ENCODE measurements around the gene ACLY. TPM values are rescaled to one million over a fixed set of nuclear protein-coding genes. Genes with fewer than 3 reads are reported as not detected.

ACLY gene
- total and polyA plus RNA-seq, 3 experiments from 2014 or later, result 70.6 to 189 (median 188) TPM

- peaks cover 0 to 17% (median 0%) of the 10 kb centered on the region in 3 donors for H3K36me3 Mint-ChIP-seq
- Histone ChIP-seq H3K4me3 (ENCODE audit: low read length) (no peak overlapping the region), H3K9me3 (ENCODE audit: low read length) (no peaks in the 10 kb centered on the region), H3K4me1 (ENCODE audit: insufficient read depth, low read length) (peaks cover 15% of the 10 kb centered on the region), H3K36me3 (ENCODE audit: insufficient read depth, low read length) (no peaks in the 10 kb centered on the region), H3K27ac (ENCODE audit: low read depth, low read length) (peak overlapping the region; percentile 28), H3K27me3 (ENCODE audit: insufficient read depth, low read length, poor library complexity, severe bottlenecking) (no peaks in the 10 kb centered on the region)
- peak overlapping the region in 2 of 8 donors; percentile 43 to 75 for H3K27ac Mint-ChIP-seq
- H3K4me3 Mint-ChIP-seq, result peak overlapping the region in 6 of 7 donors; percentile 84 to 94 (median 88)
- POLR2A ChIA-PET, result interaction anchor here (0.7 to 1.2 kb wide), 2 partner anchors 8 to 409 kb away, joined by 3 to 10 read pairs; no protein-coding TSS in a partner anchor
- no peaks in the 10 kb centered on the region for H3K9me3 Mint-ChIP-seq
- H3K27me3 Mint-ChIP-seq, result no peaks in the 10 kb centered on the region
- DNase-seq, result no peak
- CTCF ChIA-PET, result interaction anchor here (2.6 kb wide), 1 partner anchor 10 kb away, joined by 8 read pairs; the partner anchor contains the start of gene ODAD4
- peaks cover 21 to 34% (median 22%) of the 10 kb centered on the region in 3 donors for H3K4me1 Mint-ChIP-seq
These were observed 1.3 kb upstream of the ACLY start for GRCh38 chr17:41919840-41920579.

GRCh38 chr17:41919165-41919817 lies 540 bp upstream of the ACLY start:
- peak overlapping the region; percentile 86 to 97 (median 91) for H3K4me3 Mint-ChIP-seq
- H3K27me3 Mint-ChIP-seq, result no peaks in the 10 kb centered on the region
- H3K27ac ChIP-seq (ENCODE audit: low read depth, low read length), result peak overlapping the region; percentile 28
- H3K4me1 Mint-ChIP-seq, result peaks cover 27 to 41% (median 30%) of the 10 kb centered on the region in 3 donors
- no peaks in the 10 kb centered on the region for H3K27me3 ChIP-seq (ENCODE audit: insufficient read depth, low read length, poor library complexity, severe bottlenecking)
- peak overlapping the region in 3 of 8 donors; percentile 80 to 91 (median 88) for H3K27ac Mint-ChIP-seq
- no peak for DNase-seq
- peak overlapping the region; percentile 90 for H3K4me3 ChIP-seq (ENCODE audit: low read length)
- H3K4me1 ChIP-seq (ENCODE audit: insufficient read depth, low read length), result peaks cover 15% of the 10 kb centered on the region
- POLR2A ChIA-PET, result interaction anchor here (0.9 to 2.3 kb wide), 5 partner anchors 9 to 98 kb away, joined by 3 to 15 read pairs (median 10); partner anchors contain the start of genes CNP, DNAJC7, KLHL11 and ODAD4
- no peaks in the 10 kb centered on the region for H3K9me3 ChIP-seq (ENCODE audit: low read length)
- CTCF ChIA-PET, result interaction anchor here (2.6 kb wide), 1 partner anchor 11 kb away, joined by 8 read pairs; the partner anchor contains the start of gene ODAD4
- no peaks in the 10 kb centered on the region for H3K36me3 ChIP-seq (ENCODE audit: insufficient read depth, low read length)
- peaks cover 0 to 23% (median 0%) of the 10 kb centered on the region in 3 donors for H3K36me3 Mint-ChIP-seq
- H3K9me3 Mint-ChIP-seq, result no peaks in the 10 kb centered on the region

- H3K27me3 Mint-ChIP-seq, result no peaks in the 10 kb centered on the region
- CTCF ChIA-PET, result interaction anchor here (1.4 to 2.6 kb wide), 2 partner anchors 12 to 49 kb away, joined by 3 to 8 read pairs; partner anchors contain the start of genes CNP and ODAD4
- peak overlapping the region; percentile 86 to 97 (median 91) for H3K4me3 Mint-ChIP-seq
- DNase-seq, result peak; percentile 25 to 57 (median 42)
- H3K27ac Mint-ChIP-seq, result peak overlapping the region in 7 of 8 donors; percentile 50 to 82 (median 80)
- peaks cover 37 to 55% (median 37%) of the 10 kb centered on the region in 3 donors for H3K4me1 Mint-ChIP-seq
- H3K36me3 Mint-ChIP-seq, result peaks cover 0 to 37% (median 1%) of the 10 kb centered on the region in 3 donors
- no peaks in the 10 kb centered on the region for H3K27me3 ChIP-seq (ENCODE audit: insufficient read depth, low read length, poor library complexity, severe bottlenecking)
- no peaks in the 10 kb centered on the region for H3K9me3 ChIP-seq (ENCODE audit: low read length)
- H3K9me3 Mint-ChIP-seq, result no peaks in the 10 kb centered on the region
- POLR2A ChIA-PET, result interaction anchor here (0.7 to 2.3 kb wide), 5 partner anchors 13 to 102 kb away, joined by 3 to 15 read pairs (median 10); partner anchors contain the start of genes CNP, KLHL11, NKIRAS2 and ODAD4
- H3K4me3 ChIP-seq (ENCODE audit: low read length), result peak overlapping the region; percentile 90
- H3K27ac ChIP-seq (ENCODE audit: low read depth, low read length), result peak overlapping the region; percentile 79
- peaks cover 8% of the 10 kb centered on the region for H3K36me3 ChIP-seq (ENCODE audit: insufficient read depth, low read length)
- peaks cover 15% of the 10 kb centered on the region for H3K4me1 ChIP-seq (ENCODE audit: insufficient read depth, low read length)
These were observed 955 bp downstream of the ACLY start for GRCh38 chr17:41917679-41918313.

GRCh38 chr17:41917192-41917591 lies 1.6 kb downstream of the ACLY start:
- H3K9me3 ChIP-seq (ENCODE audit: low read length), result no peaks in the 10 kb centered on the region
- peak overlapping the region in 6 of 8 donors; percentile 14 to 80 (median 78) for H3K27ac Mint-ChIP-seq
- H3K27ac ChIP-seq (ENCODE audit: low read depth, low read length), result no peak overlapping the region
- H3K4me1 Mint-ChIP-seq, result peaks cover 37 to 59% (median 42%) of the 10 kb centered on the region in 3 donors
- H3K4me1 ChIP-seq (ENCODE audit: insufficient read depth, low read length), result peaks cover 15% of the 10 kb centered on the region
- H3K27me3 ChIP-seq (ENCODE audit: insufficient read depth, low read length, poor library complexity, severe bottlenecking), result no peaks in the 10 kb centered on the region
- peaks cover 14% of the 10 kb centered on the region for H3K36me3 ChIP-seq (ENCODE audit: insufficient read depth, low read length)
- ChIA-PET CTCF (interaction anchor here (1.4 to 2.6 kb wide), 2 partner anchors 13 to 49 kb away, joined by 3 to 8 read pairs; partner anchors contain the start of genes CNP and ODAD4), POLR2A (interaction anchor here (1.2 to 2.3 kb wide), 2 partner anchors 13 to 103 kb away, joined by 3 to 15 read pairs; partner anchors contain the start of genes NKIRAS2 and ODAD4)
- peaks cover 0 to 43% (median 3%) of the 10 kb centered on the region in 3 donors for H3K36me3 Mint-ChIP-seq
- no peak for DNase-seq
- H3K4me3 ChIP-seq (ENCODE audit: low read length), result no peak overlapping the region
- peak overlapping the region; percentile 86 to 97 (median 91) for H3K4me3 Mint-ChIP-seq
- no peaks in the 10 kb centered on the region for H3K27me3 Mint-ChIP-seq
- no peaks in the 10 kb centered on the region for H3K9me3 Mint-ChIP-seq

DNA sequence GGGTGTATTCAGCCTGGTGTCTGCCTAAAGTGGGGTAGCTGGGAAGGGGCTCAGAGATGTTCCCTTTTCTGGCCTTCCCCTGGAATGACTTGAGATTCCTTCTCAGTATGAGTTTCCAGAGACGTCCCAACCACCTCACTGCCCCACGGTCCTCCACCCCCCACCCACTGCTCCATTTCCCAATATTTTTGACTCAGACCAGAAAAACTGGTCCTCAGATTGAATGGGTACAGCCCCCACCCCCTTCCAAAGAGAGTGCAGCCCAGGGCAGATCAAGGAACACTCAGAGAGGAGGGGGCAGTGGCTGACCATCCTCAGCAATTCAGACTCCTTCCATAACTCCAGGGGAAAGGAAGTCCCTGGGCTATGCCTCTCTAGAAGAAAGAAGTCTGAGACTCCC lies 3.2 kb downstream of the ACLY start:
- no peak overlapping the region for H3K4me3 ChIP-seq (ENCODE audit: low read length)
- Mint-ChIP-seq H3K4me1 (peaks cover 37 to 59% (median 42%) of the 10 kb centered on the region in 3 donors), H3K27ac (peak overlapping the region in 5 of 8 donors; percentile 45 to 86 (median 56)), H3K36me3 (peaks cover 3 to 58% (median 3%) of the 10 kb centered on the region in 3 donors), H3K9me3 (no peaks in the 10 kb centered on the region), H3K4me3 (peak overlapping the region in 5 of 7 donors; percentile 46 to 80 (median 59)), H3K27me3 (no peaks in the 10 kb centered on the region)
- no peaks in the 10 kb centered on the region for H3K9me3 ChIP-seq (ENCODE audit: low read length)
- no peak for DNase-seq
- ChIA-PET POLR2A (no interaction called here), CTCF (no interaction called here)
- peaks cover 15% of the 10 kb centered on the region for H3K4me1 ChIP-seq (ENCODE audit: insufficient read depth, low read length)
- no peaks in the 10 kb centered on the region for H3K27me3 ChIP-seq (ENCODE audit: insufficient read depth, low read length, poor library complexity, severe bottlenecking)
- no peak overlapping the region for H3K27ac ChIP-seq (ENCODE audit: low read depth, low read length)
- peaks cover 24% of the 10 kb centered on the region for H3K36me3 ChIP-seq (ENCODE audit: insufficient read depth, low read length)

DNA sequence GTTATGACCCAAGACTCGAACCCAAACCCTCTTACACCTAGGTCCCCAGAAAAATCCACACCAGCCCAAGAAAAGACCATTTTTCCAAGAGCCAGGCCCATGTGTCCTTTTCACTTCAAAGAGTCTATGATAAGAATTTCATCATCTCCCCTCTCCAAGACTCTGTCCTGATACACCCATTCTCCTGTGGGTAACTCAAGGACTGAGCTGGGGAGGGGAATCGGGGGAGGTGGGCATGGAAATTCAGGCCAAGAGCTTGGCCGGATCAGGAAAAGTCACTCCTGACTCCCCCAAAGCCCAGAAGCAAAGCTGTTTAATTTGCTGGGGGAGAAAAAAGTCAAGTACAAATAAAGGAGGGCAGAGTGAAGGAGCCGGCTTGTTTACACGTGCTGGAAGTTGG lies 3.7 kb downstream of the ACLY start:
- Mint-ChIP-seq H3K4me3 (peak overlapping the region in 3 of 7 donors; percentile 45 to 70 (median 46)), H3K9me3 (no peaks in the 10 kb centered on the region), H3K36me3 (peaks cover 3 to 64% (median 3%) of the 10 kb centered on the region in 3 donors), H3K27ac (peak overlapping the region in 5 of 8 donors; percentile 42 to 87 (median 55)), H3K4me1 (peaks cover 37 to 58% (median 40%) of the 10 kb centered on the region in 3 donors), H3K27me3 (no peaks in the 10 kb centered on the region)
- Histone ChIP-seq H3K4me1 (ENCODE audit: insufficient read depth, low read length) (peaks cover 15% of the 10 kb centered on the region), H3K4me3 (ENCODE audit: low read length) (no peak overlapping the region), H3K27me3 (ENCODE audit: insufficient read depth, low read length, poor library complexity, severe bottlenecking) (no peaks in the 10 kb centered on the region), H3K36me3 (ENCODE audit: insufficient read depth, low read length) (peaks cover 28% of the 10 kb centered on the region), H3K27ac (ENCODE audit: low read depth, low read length) (no peak overlapping the region), H3K9me3 (ENCODE audit: low read length) (no peaks in the 10 kb centered on the region)
- DNase-seq, result no peak
- CTCF ChIA-PET, result no interaction called here
- POLR2A ChIA-PET, result no interaction called here

- CTCF ChIA-PET, result no interaction called here
- peaks cover 3 to 70% (median 3%) of the 10 kb centered on the region in 3 donors for H3K36me3 Mint-ChIP-seq
These were observed 4.4 kb downstream of the ACLY start for GRCh38 chr17:41914358-41914766.

More at GRCh38 chr17:41914358-41914766, 4.4 kb downstream of the ACLY start:
- Mint-ChIP-seq H3K27ac (peak overlapping the region in 5 of 8 donors; percentile 42 to 87 (median 57)), H3K4me3 (peak overlapping the region in 1 of 7 donors; percentile 70), H3K4me1 (peaks cover 37 to 55% (median 39%) of the 10 kb centered on the region in 3 donors), H3K27me3 (no peaks in the 10 kb centered on the region), H3K9me3 (no peaks in the 10 kb centered on the region)
- POLR2A ChIA-PET, result no interaction called here
- no peaks in the 10 kb centered on the region for H3K27me3 ChIP-seq (ENCODE audit: insufficient read depth, low read length, poor library complexity, severe bottlenecking)
- H3K27ac ChIP-seq (ENCODE audit: low read depth, low read length), result no peak overlapping the region
- H3K4me3 ChIP-seq (ENCODE audit: low read length), result no peak overlapping the region
- no peak for DNase-seq
- H3K9me3 ChIP-seq (ENCODE audit: low read length), result no peaks in the 10 kb centered on the region
- peaks cover 15% of the 10 kb centered on the region for H3K4me1 ChIP-seq (ENCODE audit: insufficient read depth, low read length)
- peaks cover 35% of the 10 kb centered on the region for H3K36me3 ChIP-seq (ENCODE audit: insufficient read depth, low read length)
